ENCODE data around the gene SLC25A21.
"Not testable (repeated sequence)": the region's sequence is repeated elsewhere in the genome, so short reads cannot be mapped to it uniquely, and the experiment has no call there.

SLC25A21 gene

DNA sequence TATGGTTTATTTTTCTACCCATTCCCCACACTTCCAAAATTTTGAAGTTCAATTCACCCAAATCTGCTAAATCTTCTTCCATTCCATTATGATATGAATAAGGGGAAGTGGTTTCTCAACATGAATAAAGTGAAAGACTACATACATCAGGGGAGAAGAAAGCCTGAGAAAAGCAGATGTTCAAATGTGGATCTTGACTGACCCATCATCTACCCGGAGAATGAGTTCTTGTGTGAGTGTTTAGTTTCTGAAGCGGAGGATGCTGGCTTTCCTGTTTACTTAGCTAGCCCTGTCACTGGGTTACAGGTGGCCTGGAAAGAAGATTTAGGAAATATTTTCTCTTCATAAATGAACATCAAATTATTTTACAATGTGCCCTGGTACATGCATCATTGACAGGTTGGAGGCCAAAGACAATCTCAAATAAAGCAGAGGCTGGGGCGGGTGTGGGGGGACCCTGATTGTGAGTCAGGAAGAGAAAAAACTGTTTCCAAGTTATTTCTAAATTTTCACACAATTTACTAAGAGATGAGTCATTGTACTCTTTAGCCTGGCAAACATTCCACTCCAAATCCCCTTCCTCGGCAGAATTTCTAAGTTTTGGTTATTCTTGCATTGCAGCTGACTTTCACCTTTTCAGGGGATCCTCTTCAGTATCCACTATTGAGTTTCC lies 135.6 kb downstream of the SLC25A21 start:
- DNase-seq: no peak

DNA sequence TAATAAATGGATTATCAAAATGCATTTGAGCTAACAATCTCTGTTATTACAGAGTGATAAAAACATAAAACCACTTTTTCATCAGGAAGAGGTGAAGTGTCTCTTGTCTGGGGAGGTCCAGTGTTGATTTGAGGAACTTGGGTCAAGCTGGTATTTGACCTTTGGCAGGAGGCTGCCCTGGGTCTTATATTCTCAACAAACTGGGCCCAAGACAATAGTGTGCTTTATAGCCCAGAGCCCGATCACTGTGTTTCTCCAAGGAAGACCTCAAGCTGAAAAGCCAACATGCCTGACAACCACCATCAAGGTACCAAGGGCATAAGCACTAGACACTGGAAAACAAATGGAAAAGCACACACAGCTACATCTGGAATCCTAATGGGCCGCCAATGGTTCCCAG lies 137.0 kb downstream of the SLC25A21 start:
- DNase-seq: no peak

DNA sequence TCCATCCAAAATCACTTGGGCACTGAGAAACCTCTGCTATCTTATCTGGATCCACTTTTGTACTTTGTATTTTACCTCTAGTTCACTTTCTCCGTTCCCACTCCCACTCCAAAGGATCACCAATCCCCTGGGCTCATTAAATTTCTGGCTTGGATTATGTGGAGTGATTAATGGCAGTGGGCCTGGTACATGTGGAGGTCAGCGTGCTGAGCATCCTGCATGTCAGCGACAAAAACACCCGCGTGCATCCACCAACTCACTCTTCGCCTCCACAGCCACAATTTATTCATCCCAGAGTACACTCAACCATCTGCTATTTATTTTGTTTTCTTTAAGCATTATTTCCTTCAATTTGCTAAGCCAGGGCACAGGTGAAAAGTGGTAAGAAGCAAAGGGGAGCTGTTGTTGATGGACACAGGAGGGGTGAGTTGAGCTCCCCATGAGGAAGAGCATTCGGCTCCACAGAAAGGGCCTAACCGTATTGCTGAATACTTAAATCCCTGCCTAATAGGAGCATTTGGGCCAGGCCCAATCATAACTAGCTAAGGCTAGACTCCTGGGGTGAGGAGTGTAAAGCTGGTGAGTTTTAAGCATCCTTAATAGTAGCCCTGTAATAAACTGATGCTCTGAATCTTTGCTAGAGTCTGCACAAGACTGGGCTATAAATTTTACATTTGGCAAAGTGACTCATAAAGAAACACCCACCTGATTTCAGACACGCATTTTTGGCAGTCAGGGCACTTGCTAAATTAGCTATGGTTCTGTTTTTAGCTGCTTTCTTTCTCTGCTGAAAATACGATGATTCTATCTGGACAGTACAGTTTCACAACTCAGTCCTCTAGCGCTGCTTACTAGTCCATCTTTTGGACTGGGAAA lies 137.8 kb downstream of the SLC25A21 start:
- DNase-seq: no peak

DNA sequence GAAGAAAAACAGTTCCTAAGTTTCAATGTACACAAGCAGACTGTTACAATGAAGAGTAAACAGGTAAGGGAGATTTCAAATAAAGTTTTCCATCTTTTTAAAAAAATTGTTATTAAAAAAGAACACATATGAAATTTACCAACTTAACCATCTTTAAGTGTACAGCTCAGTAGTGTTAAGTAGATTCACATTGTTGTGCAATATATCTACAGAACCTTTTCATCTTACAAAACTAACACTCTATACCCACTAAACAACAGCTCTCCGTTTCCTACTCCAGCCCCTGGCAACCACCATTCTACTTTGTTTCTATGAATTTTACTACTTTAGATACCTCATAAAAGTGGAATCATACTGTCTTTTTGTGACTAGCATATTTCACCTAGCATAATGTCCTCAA lies 139.5 kb downstream of the SLC25A21 start:
- no peak for DNase-seq

- no peak for DNase-seq
These were observed 145.1 kb downstream of the SLC25A21 start for GRCh38 chr14:37027188-37027824.

DNA sequence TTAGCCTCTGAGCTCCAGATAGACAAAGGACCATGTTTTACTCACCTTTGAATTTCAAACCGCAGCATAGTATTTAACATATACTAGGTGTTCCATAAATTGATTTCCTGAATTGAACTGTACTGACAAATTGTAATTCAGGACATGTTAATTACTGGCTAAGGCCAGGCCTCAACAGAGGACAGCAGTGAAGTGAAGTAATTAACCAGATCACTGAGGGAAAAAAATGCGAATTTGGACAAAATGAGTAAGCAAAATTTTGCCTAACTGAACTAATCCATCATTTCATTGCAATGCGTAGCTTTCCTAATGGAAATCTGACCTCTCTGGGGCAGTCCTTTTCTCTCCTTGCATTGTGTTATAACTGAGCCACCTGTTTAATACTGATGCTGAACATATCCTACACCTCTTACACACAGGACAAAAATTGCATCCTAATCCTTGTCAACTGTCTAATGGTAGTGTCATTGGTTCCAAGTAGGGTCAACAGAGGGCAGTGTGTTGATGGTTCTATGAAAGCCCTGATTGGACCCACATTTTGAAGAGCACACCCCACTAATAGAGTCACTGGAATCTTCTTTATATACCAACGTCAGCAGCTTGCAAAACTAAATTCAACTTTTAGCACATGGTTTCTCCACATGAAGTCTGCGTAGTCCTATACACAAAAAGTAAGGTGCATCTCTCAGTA lies 148.4 kb downstream of the SLC25A21 start:
- no peak for DNase-seq

GRCh38 chr14:37021390-37021789 lies 151.0 kb downstream of the SLC25A21 start:
- DNase-seq: no peak

GRCh38 chr14:37019488-37019887 lies 152.9 kb downstream of the SLC25A21 start:
- DNase-seq: no peak

GRCh38 chr14:37018571-37019240 lies 153.7 kb downstream of the SLC25A21 start:
- DNase-seq: no peak

DNA sequence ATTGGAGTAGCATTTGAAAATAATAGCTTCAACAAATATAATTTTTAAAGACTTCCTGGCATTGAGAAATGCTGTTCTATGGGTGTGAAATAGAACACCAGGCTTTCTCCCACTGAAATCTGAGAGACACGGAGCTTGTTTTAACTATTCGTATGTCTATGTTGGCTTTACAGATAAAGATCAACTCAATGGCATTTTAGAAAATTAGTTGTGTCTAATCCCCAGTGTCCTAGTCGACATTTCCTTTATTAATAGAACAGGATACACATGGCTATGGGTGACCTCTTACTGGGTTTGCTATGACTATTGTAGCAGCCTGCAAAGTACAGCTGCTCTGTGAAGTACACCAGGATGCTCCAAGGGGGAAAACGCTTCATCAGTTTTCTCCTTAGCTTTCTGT lies 159.3 kb downstream of the SLC25A21 start:
- no peak for DNase-seq

DNA sequence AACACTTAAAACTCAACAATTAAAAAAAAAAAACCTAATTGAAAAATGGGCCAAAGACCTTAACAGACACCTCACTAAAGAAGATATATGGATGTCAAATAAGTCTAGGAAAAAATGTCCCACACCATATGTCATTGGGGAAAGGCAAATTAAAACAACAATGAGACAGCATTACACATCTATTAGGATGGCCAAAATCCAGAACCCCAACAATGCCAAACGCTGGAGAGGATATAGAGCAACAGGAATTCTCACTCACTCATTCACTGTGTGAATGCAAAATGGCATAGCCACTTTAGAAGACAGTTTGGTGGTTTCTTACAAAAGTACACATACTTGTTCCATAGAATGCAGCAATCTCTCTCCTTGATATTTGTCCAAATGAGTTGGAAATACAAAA lies 173.7 kb downstream of the SLC25A21 start:
- no peak for DNase-seq

DNA sequence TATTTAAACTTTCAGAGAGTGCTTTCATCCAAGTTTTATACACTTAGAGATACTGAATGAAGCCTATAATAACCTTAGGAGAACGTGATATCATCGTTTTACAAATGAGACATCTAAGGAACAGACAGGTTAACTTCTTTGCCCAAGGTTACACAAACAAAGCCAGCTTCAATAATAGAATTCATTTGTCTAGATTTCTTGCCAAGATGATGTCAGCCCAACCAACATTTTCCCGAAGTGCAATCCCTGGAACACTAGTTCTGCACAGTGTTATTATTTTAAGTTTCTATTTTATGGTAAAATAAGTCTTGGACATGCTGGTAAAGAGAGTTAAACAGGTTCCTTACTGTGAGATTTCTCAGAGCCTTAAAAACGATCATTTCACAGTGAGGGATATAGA lies 174.6 kb downstream of the SLC25A21 start:
- no peak for DNase-seq

- no peak for DNase-seq
These were observed 175.4 kb downstream of the SLC25A21 start for GRCh38 chr14:36996857-36997590.

DNA sequence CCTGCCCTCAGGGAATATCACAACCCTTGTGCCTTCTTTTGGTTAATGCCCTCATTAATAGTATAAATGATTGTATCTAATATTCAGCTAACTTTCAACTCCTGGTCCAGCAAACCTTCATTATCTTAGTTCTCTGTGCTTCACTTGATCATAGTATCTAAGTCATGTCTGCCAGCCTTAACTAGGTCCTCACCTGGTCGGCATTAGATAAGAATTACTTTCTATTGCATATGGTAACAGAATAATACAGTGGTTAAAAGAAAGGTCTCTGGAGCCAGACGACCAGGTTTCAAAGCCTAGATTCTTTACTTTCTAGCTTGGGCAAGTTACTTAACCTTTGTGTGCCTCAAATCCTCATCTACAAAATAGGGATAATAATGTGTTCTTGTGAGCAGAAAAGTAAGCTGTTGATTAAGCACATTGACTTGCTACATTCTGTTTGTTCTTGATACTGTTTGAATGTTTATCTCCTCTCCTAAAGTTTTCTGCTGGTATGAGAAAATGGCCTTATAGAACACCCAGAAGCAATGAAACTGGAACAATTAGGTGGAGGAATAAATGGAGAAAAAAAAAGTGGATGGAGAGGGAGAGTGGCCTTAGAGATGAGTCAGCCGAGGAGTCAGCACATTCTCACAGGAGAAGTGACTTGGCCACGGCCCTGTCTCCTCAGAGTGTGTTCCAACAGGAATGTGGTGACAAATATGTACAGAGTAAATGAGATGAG lies 176.1 kb downstream of the SLC25A21 start:
- DNase-seq: no peak

- DNase-seq: no peak
These were observed 182.6 kb downstream of the SLC25A21 start for GRCh38 chr14:36989806-36990205.

DNA sequence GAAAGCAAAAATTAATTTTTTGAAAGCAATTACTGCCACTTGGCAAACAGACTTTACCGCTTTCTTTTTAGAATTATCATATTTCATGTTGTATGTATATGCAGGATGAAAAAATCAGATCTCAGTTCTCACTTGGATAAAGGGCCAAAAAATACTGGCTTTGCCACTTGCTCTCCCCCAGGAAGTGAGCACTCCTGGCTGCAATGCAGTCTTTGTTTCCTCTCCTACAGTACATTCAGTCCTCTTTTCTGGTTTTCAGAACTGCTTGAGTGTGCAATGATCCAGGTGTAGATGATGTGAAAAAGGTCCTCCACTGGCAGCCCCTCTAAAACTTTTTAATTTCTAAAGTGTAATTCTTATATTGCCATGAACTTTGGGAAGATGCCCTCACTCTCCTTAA lies 183.4 kb downstream of the SLC25A21 start:
- no peak for DNase-seq

DNA sequence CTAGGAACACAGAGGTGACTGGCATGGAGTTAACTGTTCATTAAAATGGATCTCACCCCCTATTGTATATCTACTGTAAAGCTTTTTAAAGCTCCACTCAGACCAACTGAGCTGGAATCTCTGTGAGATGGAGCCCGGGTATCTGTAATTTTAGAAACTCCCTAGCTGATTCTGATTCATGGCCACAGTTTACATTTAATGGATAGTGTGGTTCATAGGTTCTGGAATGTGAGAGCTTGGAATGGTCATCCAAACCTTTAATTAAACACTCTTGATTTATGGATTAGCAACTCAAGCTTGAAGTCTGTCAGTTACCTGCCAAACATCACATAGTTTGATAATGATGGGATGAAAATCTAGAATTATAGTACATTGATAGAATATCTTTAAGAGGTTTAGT lies 183.8 kb downstream of the SLC25A21 start:
- no peak for DNase-seq

DNA sequence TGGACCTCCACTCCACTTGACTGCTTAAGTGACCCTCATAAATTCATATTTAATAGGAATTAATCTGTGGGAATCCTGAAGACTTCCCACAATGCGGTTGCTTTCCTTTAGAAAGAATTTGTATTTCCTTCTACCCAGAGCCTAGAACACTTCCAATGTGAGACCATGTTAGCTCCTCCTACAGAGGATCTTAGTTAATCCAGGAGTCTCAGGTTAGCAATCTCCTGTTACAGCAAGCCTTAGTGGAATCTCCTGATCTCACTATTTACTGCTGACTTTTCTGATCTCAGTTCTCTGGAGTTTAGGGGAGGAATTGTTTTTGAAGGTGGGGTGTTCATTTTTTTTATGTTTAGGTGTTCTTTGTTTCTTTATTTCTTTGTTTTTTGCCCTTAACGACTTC lies 186.0 kb downstream of the SLC25A21 start:
- DNase-seq: no peak

DNA sequence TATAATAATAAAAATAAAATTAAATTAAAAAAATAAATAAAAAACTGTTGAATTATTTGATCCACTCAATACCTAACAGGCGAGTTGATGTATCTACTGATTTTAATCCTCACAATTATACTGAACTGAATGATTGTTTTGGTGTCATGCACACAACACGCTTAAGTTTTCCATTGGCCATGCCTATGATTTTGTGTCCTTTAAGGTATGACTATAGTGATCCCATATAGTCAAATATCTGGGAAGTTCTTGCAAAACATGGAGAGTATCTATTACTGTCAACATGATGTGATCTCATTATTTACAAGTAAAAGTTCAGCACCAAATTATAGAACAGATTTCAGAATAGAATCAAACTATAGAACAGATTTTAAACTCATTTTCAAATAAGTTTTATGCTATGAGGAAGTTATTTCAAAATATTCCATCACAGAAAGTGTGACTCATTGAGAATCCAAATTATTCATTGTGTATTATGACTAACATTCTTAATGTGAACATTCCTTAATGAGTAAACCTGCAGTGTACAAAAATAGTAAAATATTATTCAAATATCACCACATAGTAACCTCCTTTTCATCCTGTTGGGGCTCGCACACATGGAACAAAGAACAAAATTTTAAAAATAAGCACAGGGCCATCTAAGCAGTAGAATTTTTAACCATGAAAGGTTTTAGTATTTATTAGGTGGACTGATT lies 190.4 kb downstream of the SLC25A21 start:
- no peak for DNase-seq

DNA sequence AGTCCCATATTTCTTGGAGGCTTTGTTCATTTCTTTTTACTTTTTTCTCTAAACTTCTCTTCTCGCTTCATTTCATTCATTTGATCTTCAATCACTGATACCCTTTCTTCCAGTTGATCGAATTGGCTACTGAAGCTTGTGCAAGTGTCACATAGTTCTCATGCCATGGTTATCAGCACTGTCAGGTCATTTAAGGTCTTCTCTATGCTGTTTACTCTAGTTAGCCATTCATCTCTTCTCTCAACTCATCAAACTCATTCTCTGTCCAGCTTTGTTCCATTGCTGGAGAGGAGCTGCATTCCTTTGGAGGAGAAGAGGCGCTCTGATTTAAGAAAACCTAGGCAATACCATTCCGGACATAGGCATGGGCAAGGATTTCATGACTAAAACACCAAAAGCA lies 192.0 kb downstream of the SLC25A21 start:
- DNase-seq: not testable (repeated sequence)

DNA sequence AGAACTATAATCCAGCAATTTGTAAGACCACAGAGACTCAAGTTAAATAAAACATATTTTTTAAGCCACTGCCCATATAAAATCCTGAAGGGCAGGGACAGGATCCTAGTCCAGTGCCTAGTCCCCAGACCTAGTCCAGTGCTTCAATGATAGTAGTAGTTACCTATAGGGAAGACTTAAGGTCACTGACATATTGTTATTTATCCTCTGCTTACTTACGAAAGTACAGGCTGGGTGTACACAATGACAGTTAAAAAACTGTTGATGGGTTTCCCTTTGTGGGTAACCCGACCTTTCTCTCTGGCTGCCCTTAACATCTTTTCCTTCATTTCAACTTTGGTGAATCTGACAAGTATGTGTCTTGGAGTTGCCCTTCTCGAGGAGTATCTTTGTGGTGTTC lies 192.5 kb downstream of the SLC25A21 start:
- no peak for DNase-seq

Measured in NCI-H510A treated with DMSO at 0.1 percent for 48 hours (cell line).